Activated naive CD4-positive, alpha-beta T cell treated with anti-CD3 and anti-CD28 coated beads, Interleukin-2, amount 50 U/mL, for 72 hours (primary cell): ENCODE measurements around the gene TMEM19. TPM values are rescaled to one million over a fixed set of nuclear protein-coding genes. Genes with fewer than 3 reads are reported as not detected.

ENCODE experiments used
- ATAC-seq, 2 donors: fragments of 150-1000 bp; cut with Tn5 transposase; 2 replicates each; pipeline ENCODE4 v1.10.0; 2021; ENCODE audit warnings: mild to moderate bottlenecking in 2 of 2, moderate library complexity in 2 of 2
- DNase-seq, 2 donors: peaks; one replicate each; pipeline ENCODE4 v3.0.0; 2021 to 2022; ENCODE audit warnings: low spot score in 2 of 2
- H3K27ac Mint-ChIP-seq, 2 donors: one replicate each; pipeline ENCODE4 v1.8.0; 2022; ENCODE audit warnings: mild to moderate bottlenecking in 2 of 2, mixed read lengths in 2 of 2
- H3K36me3 Mint-ChIP-seq, 2 donors: one replicate each; pipeline ENCODE4 v1.8.0; 2022; ENCODE audit warnings: mixed read lengths in 2 of 2
- H3K9me3 Mint-ChIP-seq, 2 donors: one replicate each; pipeline ENCODE4 v1.8.0; 2022; ENCODE audit warnings: mixed read lengths in 2 of 2
- total RNA-seq, 2 donors: library from RNA; stranded (reverse); gene quantifications; one replicate each; pipeline ENCODE4 v1.2.3, GENCODE V29; 2022

The TMEM19 gene
- 10 to 100 TPM; 13.7 to 15.1 TPM for total RNA-seq

DNA sequence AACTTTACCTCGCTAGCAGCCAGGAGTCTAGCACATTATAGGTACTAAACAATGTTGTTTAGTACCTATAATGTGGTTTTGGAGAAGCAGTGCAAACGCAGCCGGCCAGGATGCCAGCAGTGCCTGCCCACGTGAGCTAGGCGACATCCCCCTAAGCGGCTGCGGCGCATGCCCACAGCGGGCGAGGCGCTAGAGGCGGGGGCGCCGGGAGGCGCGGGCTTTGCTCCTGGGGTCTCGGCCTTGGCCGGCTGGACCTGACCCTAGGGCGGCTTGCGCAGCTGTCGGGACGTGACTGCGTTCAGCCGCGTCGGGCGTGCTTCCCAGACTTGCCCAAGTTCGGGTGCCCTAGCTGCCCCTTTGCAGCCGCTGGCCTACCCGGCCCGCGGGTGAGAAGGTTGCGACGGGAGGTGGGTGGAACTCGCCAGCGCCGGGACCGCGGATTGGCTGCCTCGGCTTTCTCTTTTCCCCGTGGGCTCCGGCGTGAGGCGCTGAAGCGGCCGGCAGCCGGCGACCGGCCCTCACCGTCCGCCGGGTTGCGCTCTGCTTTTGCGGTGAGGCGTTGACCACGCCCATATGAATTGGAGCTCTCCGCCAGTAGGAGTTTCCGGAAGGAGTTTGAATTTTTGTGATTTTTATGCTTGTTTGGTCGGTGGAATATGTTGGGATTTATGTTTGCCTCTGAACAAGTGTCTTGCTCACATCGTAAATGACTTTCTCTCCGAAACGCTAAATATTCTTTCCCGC lies at the start of gene TMEM19:
TSS of gene TMEM19 (plus strand) at position 169 of the 744 bp plus-strand sequence. CDS start 599 bp downstream, outside the sequence.
- peak; percentile 90 to 91 for ATAC-seq
- no peaks in the 10 kb centered on the region for H3K36me3 Mint-ChIP-seq
- no peaks in the 10 kb centered on the region for H3K9me3 Mint-ChIP-seq
- peak within 1 kb of the TSS; percentile 77 to 92 for H3K27ac Mint-ChIP-seq
- DNase-seq = peak; percentile 78 to 89

DNA sequence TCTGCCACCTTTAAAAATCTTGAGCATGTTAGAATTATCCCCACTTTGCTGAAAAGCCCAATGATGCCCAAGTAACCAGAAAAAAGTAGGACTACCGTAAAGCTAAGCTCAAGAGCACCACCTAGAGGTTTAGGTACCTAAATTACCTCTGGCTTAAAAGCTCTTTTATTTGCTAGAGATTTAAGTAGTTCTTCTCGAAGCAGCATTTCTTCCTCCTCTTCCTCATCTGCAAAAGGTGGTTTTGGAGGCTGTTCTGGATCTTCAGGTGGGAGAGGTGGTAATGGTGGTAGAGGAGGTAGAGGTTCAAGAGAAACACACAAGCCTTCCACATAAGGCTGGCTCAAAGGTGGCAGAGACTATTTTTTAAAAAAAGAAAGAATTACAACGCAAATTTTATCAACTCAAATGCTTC lies 49.2 kb upstream of the TMEM19 start:
- DNase-seq (peak in 1 of 2 donors; percentile 16), ATAC-seq (peak in 1 of 2 donors; percentile 26)
- H3K36me3 Mint-ChIP-seq = peaks cover 5 to 27% of the 10 kb centered on the region in 2 donors
- no peaks in the 10 kb centered on the region for H3K9me3 Mint-ChIP-seq
- peak overlapping the region in 1 of 2 donors; percentile 12 for H3K27ac Mint-ChIP-seq

DNA sequence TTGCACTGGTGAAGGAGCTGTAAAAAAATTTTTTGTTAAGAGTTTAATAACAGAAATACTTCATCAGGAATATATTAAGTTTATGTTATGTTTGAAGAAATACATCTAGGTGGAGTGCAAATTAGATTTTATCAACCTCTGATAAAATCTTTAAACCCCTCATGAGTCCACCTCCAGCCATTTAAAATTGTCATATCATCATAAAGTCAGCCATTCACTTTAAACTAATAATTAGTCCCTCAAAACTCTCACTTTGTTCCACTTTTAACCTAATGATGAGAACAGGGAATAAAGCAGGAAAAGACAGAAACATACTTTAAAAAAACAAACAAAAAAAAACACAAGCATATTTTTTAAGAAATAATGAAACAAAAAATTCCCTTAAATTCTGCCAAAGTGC lies 47.4 kb upstream of the TMEM19 start:
- Mint-ChIP-seq H3K27ac (no peak overlapping the region), H3K36me3 (peaks cover 2 to 30% of the 10 kb centered on the region in 2 donors), H3K9me3 (no peaks in the 10 kb centered on the region)
- no peak for ATAC-seq
- DNase-seq = no peak

DNA sequence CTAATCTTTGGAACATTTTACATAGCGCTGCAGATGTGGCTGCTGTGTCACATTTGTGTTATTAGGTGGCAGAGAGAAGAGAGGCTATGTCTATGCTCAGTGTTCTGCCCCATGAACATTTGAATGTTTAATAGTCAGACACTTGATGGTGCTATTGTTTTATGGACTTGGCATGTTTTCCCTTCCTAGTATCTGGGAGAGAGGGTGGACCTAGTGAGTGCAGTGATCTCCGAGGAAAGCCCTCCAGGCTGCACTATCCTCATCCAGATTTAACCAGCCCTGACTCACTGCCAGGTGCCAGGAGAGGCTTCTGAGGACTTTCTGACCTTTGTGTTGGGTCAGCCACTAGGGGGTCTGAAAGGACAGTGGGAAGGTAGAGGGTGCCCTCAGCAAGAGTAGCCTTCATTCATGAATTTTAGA lies 46.5 kb upstream of the TMEM19 start:
- Mint-ChIP-seq H3K27ac (peak overlapping the region in 1 of 2 donors; percentile 44), H3K9me3 (no peaks in the 10 kb centered on the region), H3K36me3 (peaks cover 5 to 37% of the 10 kb centered on the region in 2 donors)
- DNase-seq (no peak), ATAC-seq (peak; percentile 51 to 53)

DNA sequence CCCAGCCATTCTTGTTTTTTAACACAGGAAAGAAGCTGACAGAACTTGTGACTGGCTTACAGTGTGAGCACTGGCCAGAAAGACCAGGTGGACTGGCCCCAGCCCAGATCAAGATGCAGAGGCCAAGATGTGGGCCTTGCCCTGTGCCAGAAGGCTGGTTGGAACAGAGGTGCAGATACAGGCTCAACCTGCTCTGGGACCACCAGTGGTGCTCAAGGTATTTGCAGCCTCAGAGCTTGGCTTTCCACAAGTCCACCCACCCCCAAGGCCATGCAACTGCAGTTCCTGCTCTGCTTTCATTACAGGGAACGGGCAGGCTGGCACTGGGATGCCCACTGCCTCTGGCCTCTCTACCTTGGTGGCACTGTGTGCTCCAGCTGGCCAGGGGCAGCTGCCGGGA lies 45.6 kb upstream of the TMEM19 start:
- Mint-ChIP-seq H3K36me3 (peaks cover 5 to 37% of the 10 kb centered on the region in 2 donors), H3K9me3 (no peaks in the 10 kb centered on the region), H3K27ac (peak overlapping the region in 1 of 2 donors; percentile 44)
- ATAC-seq (peak in 1 of 2 donors; percentile 38), DNase-seq (no peak)

DNA sequence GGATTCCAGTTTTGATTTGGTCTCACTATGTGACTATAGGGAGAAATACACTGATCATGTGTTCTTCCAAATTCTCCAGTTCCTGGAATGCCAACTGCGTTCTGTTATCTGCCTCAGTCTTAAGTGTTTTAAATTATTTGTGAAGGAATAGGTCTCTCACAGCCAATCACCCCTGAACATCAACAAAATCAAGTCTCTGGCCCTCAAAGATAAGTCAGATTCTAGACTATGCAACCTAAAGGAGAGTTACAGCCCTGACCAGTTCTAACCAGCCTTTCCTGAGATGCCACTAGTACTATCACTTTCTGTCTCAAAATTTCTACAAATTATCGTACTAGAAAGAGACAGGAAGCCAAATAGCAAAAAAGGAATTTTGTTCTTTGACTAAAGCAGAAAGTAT lies 44.5 kb upstream of the TMEM19 start:
- Mint-ChIP-seq H3K9me3 (no peaks in the 10 kb centered on the region), H3K36me3 (peaks cover 5 to 41% of the 10 kb centered on the region in 2 donors), H3K27ac (peak overlapping the region; percentile 51 to 88)
- DNase-seq (no peak), ATAC-seq (no peak)

DNA sequence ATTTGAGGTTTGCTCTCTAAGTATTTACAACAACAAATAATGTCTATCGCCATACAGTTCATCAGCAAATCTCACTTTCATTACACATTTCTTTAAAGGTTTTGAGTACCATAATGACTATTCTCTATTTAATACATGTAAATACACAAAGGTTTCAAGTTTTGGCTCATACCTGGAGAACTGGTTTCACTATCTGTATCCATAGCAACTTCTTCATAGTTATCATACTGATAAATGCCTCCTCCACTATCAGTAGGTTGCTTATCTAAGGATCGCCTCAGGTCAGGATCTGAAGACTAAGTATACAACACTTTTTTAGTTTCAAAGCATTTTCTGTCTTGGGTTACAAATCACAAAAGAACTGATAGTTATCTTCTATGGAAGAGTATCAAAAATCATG lies 43.6 kb upstream of the TMEM19 start:
- ATAC-seq (peak; percentile 62 to 91), DNase-seq (no peak)
- peaks cover 5 to 41% of the 10 kb centered on the region in 2 donors for H3K36me3 Mint-ChIP-seq
- no peaks in the 10 kb centered on the region for H3K9me3 Mint-ChIP-seq
- H3K27ac Mint-ChIP-seq = peak overlapping the region; percentile 51 to 88

DNA sequence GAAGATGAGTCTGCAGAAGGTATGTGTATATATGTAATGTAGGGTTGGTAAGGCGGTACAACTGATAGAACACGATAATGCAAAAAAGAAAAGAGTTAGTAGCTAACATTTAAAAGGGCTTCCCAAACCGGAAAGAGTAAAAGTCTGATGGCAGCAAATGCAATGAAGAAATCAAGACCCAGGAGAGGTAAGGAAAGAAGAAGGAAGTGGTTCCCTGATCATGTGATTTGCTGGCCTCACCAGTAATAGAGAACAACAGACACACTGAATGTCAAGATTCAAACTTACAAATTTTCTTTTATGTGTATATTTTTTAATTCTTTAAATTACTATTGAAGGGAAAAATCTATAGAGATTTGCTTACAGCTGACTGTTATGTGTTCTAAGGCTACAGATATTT lies 40.6 kb upstream of the TMEM19 start:
- H3K36me3 Mint-ChIP-seq = peaks cover 5 to 49% of the 10 kb centered on the region in 2 donors
- DNase-seq (no peak), ATAC-seq (no peak)
- H3K9me3 Mint-ChIP-seq = no peaks in the 10 kb centered on the region
- H3K27ac Mint-ChIP-seq = peak overlapping the region in 1 of 2 donors; percentile 27

DNA sequence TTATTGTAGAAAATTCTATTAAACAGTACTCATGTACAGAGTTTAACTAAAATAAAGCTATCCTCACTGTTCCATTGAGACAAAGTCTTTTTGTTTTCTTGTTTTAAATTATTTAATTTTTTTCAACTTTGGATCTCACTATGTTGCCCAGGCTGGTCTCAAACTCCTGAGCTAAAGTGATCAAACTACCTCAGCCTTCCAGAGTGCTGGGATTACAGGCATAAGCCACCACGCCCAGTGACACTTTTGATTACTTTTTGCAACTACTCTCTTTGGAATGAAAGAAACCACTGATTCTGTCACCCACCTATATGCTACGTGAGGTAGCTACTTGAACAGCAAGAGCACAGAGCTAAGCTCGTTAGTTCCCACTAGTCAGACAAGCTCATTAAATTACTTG lies 39.4 kb upstream of the TMEM19 start:
- DNase-seq = no peak
- no peak for ATAC-seq
- H3K36me3 Mint-ChIP-seq = peaks cover 5 to 45% of the 10 kb centered on the region in 2 donors
- no peaks in the 10 kb centered on the region for H3K9me3 Mint-ChIP-seq
- H3K27ac Mint-ChIP-seq = no peak overlapping the region

DNA sequence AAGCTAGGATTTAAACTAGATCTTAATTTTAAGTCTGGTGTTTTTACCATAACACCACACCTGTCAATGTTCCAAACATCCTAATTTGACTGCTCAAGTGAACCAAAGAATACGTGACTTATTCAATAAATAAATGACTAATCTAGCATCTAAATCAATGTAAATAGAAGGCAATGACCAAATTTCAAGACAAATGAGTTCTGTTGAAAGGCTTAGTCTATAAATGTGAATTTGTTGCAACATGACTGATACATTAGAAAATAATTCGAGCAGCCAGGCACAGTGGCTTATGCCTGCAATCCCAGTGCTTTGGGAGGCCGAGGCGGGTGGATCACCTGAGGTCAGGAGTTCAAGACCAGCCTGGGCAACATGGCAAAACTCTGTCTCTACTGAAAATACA lies 37.3 kb upstream of the TMEM19 start:
- Mint-ChIP-seq H3K9me3 (no peaks in the 10 kb centered on the region), H3K36me3 (peaks cover 3 to 34% of the 10 kb centered on the region in 2 donors), H3K27ac (no peak overlapping the region)
- DNase-seq (no peak), ATAC-seq (no peak)

DNA sequence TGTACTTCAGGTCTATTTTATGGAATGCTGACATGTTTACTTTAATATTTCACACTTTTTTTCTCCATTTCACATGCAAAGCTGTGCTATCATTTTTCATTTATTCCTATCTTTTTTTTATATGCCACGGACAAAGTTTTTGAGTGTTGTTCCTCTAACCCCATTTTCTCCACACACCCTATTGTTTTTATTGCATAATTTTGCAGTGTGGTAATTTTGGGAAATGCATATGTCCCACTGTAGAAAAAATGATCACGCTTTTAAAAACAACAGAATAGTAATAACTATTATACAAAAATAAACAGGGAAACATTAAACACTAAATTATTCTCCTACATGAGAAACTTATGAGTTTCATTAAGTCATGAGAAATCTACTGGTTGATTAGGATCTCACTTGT lies 36.5 kb upstream of the TMEM19 start:
- peaks cover 3 to 25% of the 10 kb centered on the region in 2 donors for H3K36me3 Mint-ChIP-seq
- no peak for ATAC-seq
- H3K9me3 Mint-ChIP-seq = no peaks in the 10 kb centered on the region
- H3K27ac Mint-ChIP-seq = no peak overlapping the region
- DNase-seq = no peak

DNA sequence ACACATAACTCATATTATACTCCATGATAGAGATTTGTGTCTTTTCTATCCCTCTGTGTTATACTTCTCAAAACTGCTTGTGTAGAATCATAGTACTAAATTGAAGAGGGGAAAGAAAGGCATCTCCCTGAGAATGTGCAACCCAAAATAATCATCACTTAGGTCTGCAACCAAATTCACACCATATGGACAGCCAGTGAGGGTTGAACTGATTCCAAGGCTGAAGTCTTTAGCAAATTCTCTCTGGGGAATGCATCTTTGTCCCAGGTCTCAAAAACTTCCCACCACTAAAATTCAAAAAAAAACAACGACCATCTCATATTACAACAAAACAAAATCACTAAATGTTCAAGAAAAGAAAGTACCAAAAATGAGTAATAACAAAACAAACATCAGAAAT lies 33.2 kb upstream of the TMEM19 start:
- no peak for ATAC-seq
- H3K36me3 Mint-ChIP-seq = peaks cover 15 to 19% of the 10 kb centered on the region in 2 donors

DNA sequence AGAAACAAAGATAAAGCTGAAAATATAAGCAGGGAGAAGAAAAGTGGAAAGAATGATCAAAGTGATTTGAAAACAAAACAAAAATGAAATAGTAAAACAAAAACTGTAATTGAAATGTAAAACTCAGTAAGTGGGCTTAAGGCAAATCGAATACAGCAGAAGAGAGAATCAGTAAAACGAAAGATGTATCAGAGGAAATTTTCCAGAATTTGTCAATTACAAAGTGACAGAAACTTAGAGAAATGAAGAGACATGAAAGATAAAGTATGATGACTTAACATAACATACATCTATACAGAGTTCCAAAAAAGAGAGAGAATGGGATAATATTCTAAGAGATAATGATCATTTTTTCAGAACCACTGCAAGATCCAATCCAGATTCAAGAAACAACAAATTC lies 32.7 kb upstream of the TMEM19 start:
- no peak for DNase-seq
- Mint-ChIP-seq H3K27ac (no peak overlapping the region), H3K36me3 (peaks cover 15 to 23% of the 10 kb centered on the region in 2 donors), H3K9me3 (no peaks in the 10 kb centered on the region)
- no peak for ATAC-seq

More for the DNA sequence above, 33.2 kb upstream of the TMEM19 start:
- no peak for DNase-seq
- Mint-ChIP-seq H3K27ac (no peak overlapping the region), H3K9me3 (no peaks in the 10 kb centered on the region)

DNA sequence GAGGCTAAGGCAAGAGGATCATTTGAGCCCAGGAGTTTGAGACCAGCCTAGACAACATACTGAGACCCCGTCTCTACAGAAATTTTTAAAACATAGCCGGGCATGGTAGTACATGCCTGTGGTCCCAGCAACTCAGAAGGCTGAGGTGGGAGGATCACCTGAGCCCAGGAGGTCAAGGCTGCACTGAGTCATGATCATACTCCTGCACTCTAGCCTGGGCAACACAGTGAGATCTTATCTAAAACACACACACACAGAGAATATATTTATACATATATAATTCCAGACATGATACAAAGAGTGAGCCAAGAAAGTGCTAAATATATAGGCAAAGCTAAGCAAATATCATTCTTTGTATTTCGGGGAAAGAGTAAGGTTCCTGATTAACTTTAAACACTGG lies 31.7 kb upstream of the TMEM19 start:
- Mint-ChIP-seq H3K9me3 (no peaks in the 10 kb centered on the region), H3K36me3 (peaks cover 22 to 31% of the 10 kb centered on the region in 2 donors), H3K27ac (no peak overlapping the region)
- DNase-seq (no peak), ATAC-seq (peak in 1 of 2 donors; percentile 26)

DNA sequence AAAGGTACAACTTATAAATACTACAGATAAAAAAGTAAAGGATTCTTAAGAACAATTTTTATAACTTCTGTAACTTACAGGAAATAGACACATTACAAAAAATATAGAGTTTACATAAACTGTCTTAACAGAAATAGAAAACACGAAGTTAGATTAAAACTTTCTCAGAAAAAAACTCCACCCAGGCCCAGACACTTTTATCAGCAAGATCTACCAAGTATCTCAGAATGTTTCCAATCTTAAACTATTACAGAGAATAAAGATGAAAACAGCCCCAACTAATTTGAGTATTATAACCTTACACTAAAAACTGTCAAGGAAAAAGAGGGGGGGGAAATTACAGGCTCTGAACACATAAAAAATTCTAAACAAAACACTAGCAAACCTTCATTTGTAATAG lies 30.4 kb upstream of the TMEM19 start:
- Mint-ChIP-seq H3K9me3 (no peaks in the 10 kb centered on the region), H3K27ac (peak overlapping the region in 1 of 2 donors; percentile 27), H3K36me3 (peaks cover 24 to 29% of the 10 kb centered on the region in 2 donors)
- DNase-seq = no peak
- no peak for ATAC-seq

DNA sequence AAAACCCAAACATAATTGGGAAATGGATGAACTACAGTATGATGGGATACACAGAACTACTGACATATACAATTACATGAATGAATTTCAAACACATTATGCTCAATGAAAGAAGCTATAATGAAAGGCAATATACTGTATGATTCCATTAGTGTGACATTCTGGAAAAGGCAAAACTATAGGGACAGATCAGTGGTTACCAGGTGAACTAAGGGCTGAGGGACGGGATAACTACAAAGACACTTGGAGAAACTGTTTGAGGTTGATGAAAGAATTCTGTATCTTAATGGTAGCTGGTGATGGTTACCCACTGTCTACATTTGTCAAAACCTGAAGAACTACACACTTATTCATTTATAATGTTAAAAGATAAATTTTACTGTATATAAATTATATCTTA lies 30.0 kb upstream of the TMEM19 start:
- DNase-seq (no peak), ATAC-seq (no peak)
- Mint-ChIP-seq H3K36me3 (peaks cover 24 to 29% of the 10 kb centered on the region in 2 donors), H3K27ac (peak overlapping the region in 1 of 2 donors; percentile 27), H3K9me3 (no peaks in the 10 kb centered on the region)

DNA sequence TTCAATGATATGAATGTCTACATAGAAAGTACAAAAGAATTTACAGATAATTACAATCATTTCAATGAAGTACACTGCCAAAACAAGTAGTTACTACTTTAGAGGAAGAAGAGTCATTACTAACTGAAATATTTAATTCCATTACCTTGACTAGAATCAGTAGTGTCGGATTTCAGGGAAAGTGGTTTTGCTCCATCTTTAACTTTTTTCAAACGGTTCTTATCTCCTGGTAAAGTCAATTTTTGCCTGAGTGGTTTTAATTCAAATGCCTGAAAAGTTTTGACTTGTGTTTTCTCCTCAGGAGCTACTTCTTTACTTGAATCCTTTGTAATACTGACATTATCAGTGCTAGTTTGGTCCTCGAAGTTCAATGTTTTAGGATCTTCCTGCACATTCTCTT lies 29.1 kb upstream of the TMEM19 start:
- DNase-seq (no peak), ATAC-seq (no peak)
- Mint-ChIP-seq H3K9me3 (no peaks in the 10 kb centered on the region), H3K36me3 (peaks cover 26 to 32% of the 10 kb centered on the region in 2 donors), H3K27ac (no peak overlapping the region)
